Stimulated activated naive CD8-positive, alpha-beta T cell treated with anti-CD3 and anti-CD28 coated beads, Interleukin-15, amount 100 ng/mL, for 72 hours (primary cell): Measurements from ENCODE around the gene ATXN3.

Experiments
- ATAC-seq: fragments of 150-1000 bp; cut with Tn5 transposase; 2 replicates; pipeline ENCODE4 v1.10.0; 2021; ENCODE audit warnings: mild to moderate bottlenecking, moderate library complexity
- DNase-seq, 2 donors: peaks; one replicate each; pipeline ENCODE4 v3.0.0; 2021 to 2022
- H3K27ac Mint-ChIP-seq, 2 donors: one replicate each; pipeline ENCODE4 v1.8.0; 2022; ENCODE audit warnings: mild to moderate bottlenecking in 2 of 2, mixed read lengths in 2 of 2, moderate library complexity in 2 of 2
- H3K27me3 Mint-ChIP-seq: one replicate; pipeline ENCODE4 v1.8.0; 2022; ENCODE audit warnings: mixed read lengths
- H3K4me1 Mint-ChIP-seq: one replicate; pipeline ENCODE4 v1.8.0; 2022; ENCODE audit warnings: mild to moderate bottlenecking, mixed read lengths
- H3K4me3 Mint-ChIP-seq, 2 donors: one replicate each; pipeline ENCODE4 v1.8.0; 2022; ENCODE audit warnings: mild to moderate bottlenecking in 2 of 2, mixed read lengths in 2 of 2, moderate library complexity in 1 of 2
- H3K9me3 Mint-ChIP-seq, 2 donors: one replicate each; pipeline ENCODE4 v1.8.0; 2022; ENCODE audit warnings: mixed read lengths in 2 of 2

The ATXN3 gene

GRCh38 chr14:92106143-92106926 is at the start of gene ATXN3:
Gene ATXN3 (minus strand): TSS chr14:92106582. CDS start chr14:92106552, 30 bp downstream.
- Mint-ChIP-seq H3K27ac (peak within 1 kb of the TSS; percentile 95 to 96), H3K4me1 (peaks cover 59% of the 10 kb centered on the region), H3K27me3 (no peaks in the 10 kb centered on the region), H3K4me3 (peak within 1 kb of the TSS; percentile 90 to 94), H3K9me3 (no peaks in the 10 kb centered on the region)
- peak; percentile 96 for ATAC-seq
- DNase-seq = peak; percentile 93 to 97

- H3K9me3 Mint-ChIP-seq = no peaks in the 10 kb centered on the region
- no peaks in the 10 kb centered on the region for H3K27me3 Mint-ChIP-seq
- ATAC-seq (no peak), DNase-seq (no peak)
- H3K4me1 Mint-ChIP-seq = peaks cover 8% of the 10 kb centered on the region
- no peak overlapping the region for H3K4me3 Mint-ChIP-seq
- no peak overlapping the region for H3K27ac Mint-ChIP-seq
Measured at GRCh38 chr14:92154283-92154942, 48.0 kb upstream of the ATXN3 start.

- Mint-ChIP-seq H3K27me3 (no peaks in the 10 kb centered on the region), H3K9me3 (no peaks in the 10 kb centered on the region), H3K4me3 (no peak overlapping the region), H3K4me1 (peaks cover 8% of the 10 kb centered on the region), H3K27ac (peak overlapping the region in 1 of 2 donors; percentile 40)
- ATAC-seq = no peak
- DNase-seq = no peak
Measured at GRCh38 chr14:92153581-92153980, 47.2 kb upstream of the ATXN3 start.

DNA sequence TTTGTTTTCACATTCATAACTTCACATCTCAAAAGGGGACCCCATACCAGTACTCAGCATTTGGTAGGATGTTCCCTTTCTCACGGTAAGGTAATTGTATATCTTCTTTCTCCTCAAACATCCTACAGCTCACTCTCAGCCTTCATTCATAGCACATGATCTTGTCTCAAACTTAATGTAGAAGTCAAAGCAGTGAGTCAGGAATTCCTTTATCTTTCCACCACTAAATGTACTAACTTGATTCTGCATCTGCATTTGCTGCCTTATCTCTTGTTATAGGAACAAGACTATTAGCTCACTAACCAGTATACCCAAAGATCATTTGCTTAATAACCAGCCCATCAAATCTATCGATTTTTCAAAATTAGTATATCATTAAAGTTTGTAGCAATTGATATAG is 38.3 kb upstream of the ATXN3 start:
- H3K4me1 Mint-ChIP-seq = no peaks in the 10 kb centered on the region
- no peak overlapping the region for H3K27ac Mint-ChIP-seq
- no peak for ATAC-seq
- no peaks in the 10 kb centered on the region for H3K9me3 Mint-ChIP-seq
- H3K27me3 Mint-ChIP-seq = no peaks in the 10 kb centered on the region
- no peak overlapping the region for H3K4me3 Mint-ChIP-seq
- DNase-seq = no peak

DNA sequence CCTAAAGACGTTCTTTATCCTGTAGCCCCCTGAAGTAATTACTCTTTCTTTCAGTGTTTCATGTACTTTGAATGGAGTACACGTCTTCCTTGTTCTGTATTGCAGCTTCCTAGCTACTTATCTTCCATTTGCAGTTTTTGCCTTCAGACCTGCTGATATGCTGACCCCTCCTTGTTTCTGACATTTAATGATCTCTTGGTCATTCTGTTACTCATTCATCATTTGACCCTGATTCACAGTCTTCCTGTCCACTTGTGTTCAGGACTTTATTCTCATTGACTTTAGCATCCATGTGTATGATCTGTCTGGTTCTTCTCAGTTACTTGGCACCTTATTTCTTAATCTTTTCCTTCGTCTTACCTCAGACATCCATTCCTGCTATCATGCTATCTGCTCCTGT is 37.6 kb upstream of the ATXN3 start:
- Mint-ChIP-seq H3K27me3 (no peaks in the 10 kb centered on the region), H3K9me3 (no peaks in the 10 kb centered on the region), H3K4me1 (no peaks in the 10 kb centered on the region), H3K4me3 (no peak overlapping the region), H3K27ac (peak overlapping the region in 1 of 2 donors; percentile 73)
- DNase-seq (no peak), ATAC-seq (no peak)

- no peaks in the 10 kb centered on the region for H3K27me3 Mint-ChIP-seq
- H3K4me3 Mint-ChIP-seq = no peak overlapping the region
- no peak for DNase-seq
- no peaks in the 10 kb centered on the region for H3K9me3 Mint-ChIP-seq
- H3K4me1 Mint-ChIP-seq = no peaks in the 10 kb centered on the region
- H3K27ac Mint-ChIP-seq = no peak overlapping the region
- no peak for ATAC-seq
Measured at GRCh38 chr14:92143309-92143708, 36.9 kb upstream of the ATXN3 start.

DNA sequence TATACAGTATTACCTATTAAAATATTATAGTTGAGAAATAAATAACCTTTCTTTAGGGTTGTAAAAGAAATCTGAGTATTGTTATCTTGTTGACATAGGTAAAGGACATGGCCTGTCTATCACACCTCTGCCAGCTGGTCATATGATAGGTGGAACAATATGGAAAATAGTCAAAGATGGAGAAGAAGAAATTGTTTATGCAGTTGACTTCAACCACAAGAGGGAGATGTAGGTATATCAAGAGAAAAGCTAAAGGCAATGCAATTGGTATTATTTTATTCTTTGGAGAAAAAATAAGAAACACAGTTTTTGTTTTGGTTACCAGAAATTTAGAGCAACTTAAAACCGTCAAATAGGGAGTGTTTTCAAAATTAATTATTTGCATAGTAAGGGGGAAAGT is 28.9 kb upstream of the ATXN3 start:
- Mint-ChIP-seq H3K9me3 (no peaks in the 10 kb centered on the region), H3K4me1 (no peaks in the 10 kb centered on the region), H3K27ac (no peak overlapping the region), H3K4me3 (no peak overlapping the region), H3K27me3 (no peaks in the 10 kb centered on the region)
- DNase-seq = no peak
- no peak for ATAC-seq

DNA sequence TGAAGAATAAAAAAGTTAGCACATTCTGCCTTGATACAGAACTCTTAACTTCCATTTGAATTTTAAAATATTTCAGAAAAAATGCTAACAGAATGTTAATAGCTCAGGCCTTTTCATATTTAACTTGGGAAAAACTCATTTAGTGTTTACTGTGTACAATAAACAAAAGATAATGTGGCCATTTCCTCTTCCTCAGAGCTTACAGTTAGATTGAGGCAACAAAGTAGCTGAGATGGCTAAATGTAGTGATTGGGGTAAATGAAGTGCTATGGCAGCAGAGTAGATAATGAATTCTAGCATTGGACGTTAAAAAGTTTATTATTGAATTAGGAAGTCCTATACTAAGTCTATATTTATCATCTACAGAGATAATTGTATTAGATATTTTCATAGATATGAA is 28.1 kb upstream of the ATXN3 start:
- H3K4me3 Mint-ChIP-seq = no peak overlapping the region
- ATAC-seq = no peak
- peaks cover 4% of the 10 kb centered on the region for H3K4me1 Mint-ChIP-seq
- no peak for DNase-seq
- no peaks in the 10 kb centered on the region for H3K9me3 Mint-ChIP-seq
- H3K27ac Mint-ChIP-seq = no peak overlapping the region
- no peaks in the 10 kb centered on the region for H3K27me3 Mint-ChIP-seq

GRCh38 chr14:92122761-92123160 is 16.4 kb upstream of the ATXN3 start:
- Mint-ChIP-seq H3K4me3 (peak overlapping the region; percentile 97 to 99), H3K4me1 (peaks cover 46% of the 10 kb centered on the region), H3K27ac (peak overlapping the region; percentile 100), H3K9me3 (no peaks in the 10 kb centered on the region), H3K27me3 (no peaks in the 10 kb centered on the region)
- no peak for DNase-seq
- no peak for ATAC-seq

- H3K9me3 Mint-ChIP-seq = no peaks in the 10 kb centered on the region
- DNase-seq = no peak
Measured at GRCh38 chr14:92122351-92122677, 15.9 kb upstream of the ATXN3 start.

DNA sequence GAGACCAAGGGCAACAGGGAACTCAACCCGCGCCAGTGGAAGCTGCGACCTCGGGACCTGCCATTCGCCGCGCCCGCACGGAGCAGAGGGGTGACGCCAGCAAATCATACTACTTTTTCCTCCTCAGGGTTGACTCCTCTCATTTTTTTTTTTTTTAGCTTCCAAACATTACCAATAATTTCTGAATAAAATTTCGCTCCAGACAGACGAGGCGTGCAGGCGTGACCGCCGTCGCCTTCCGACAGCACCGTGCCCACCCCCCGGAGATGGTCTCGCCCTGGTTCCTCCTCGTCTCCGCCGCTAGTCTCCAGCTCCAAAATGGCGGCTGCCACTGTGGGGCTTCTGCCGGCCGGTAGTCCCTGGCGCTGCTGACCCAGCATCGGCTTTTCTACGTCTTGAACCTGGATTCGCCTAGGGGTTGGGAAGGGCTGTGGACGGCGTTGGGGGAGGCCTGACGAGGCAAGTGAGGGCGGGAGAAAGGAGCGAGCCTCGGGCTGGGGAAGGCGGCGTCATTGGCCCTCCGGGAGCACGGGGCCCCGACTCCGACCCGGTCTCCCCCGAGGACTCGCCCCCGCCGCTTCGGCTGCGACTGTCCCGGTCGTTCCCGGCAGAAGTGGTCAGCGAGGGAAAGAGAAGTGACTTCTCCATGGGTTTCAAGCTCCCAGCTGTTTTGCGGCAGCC is 15.4 kb upstream of the ATXN3 start, which contains the start of the genes CPSF2 and NDUFB1:
Gene CPSF2 (plus strand): TSS at position 300 of the 681 bp plus-strand sequence. CDS start 9,016 bp downstream, outside the sequence.
Gene NDUFB1 (minus strand): TSS at position 37 of the 681 bp plus-strand sequence. CDS start 4,069 bp downstream, outside the sequence.
- peak; percentile 94 for ATAC-seq
- peak within 1 kb of the TSS; percentile 100 for H3K27ac Mint-ChIP-seq

More at GRCh38 chr14:92122351-92122677, 15.9 kb upstream of the ATXN3 start:
- Mint-ChIP-seq H3K4me3 (peak overlapping the region; percentile 97 to 99), H3K4me1 (peaks cover 41% of the 10 kb centered on the region), H3K27me3 (no peaks in the 10 kb centered on the region), H3K27ac (peak overlapping the region; percentile 100)
- peak; percentile 24 for ATAC-seq

GRCh38 chr14:92121207-92121669 is 14.9 kb upstream of the ATXN3 start:
- H3K4me1 Mint-ChIP-seq = peaks cover 40% of the 10 kb centered on the region
- no peak for DNase-seq
- H3K9me3 Mint-ChIP-seq = no peaks in the 10 kb centered on the region
- H3K27me3 Mint-ChIP-seq = no peaks in the 10 kb centered on the region
- peak overlapping the region; percentile 97 to 99 for H3K4me3 Mint-ChIP-seq
- peak; percentile 45 for ATAC-seq
- peak overlapping the region; percentile 100 for H3K27ac Mint-ChIP-seq

More for the DNA sequence above, 15.4 kb upstream of the ATXN3 start, which contains the start of the genes CPSF2 and NDUFB1:
- peaks cover 39% of the 10 kb centered on the region for H3K4me1 Mint-ChIP-seq
- H3K27me3 Mint-ChIP-seq = no peaks in the 10 kb centered on the region
- peak within 1 kb of the TSS; percentile 97 to 99 for H3K4me3 Mint-ChIP-seq
- peak; percentile 88 to 89 for DNase-seq
- no peaks in the 10 kb centered on the region for H3K9me3 Mint-ChIP-seq

- no peak for ATAC-seq
- H3K4me1 Mint-ChIP-seq = peaks cover 39% of the 10 kb centered on the region
- H3K27ac Mint-ChIP-seq = no peak overlapping the region
Measured at GRCh38 chr14:92109490-92109889, 3.1 kb upstream of the ATXN3 start.

DNA sequence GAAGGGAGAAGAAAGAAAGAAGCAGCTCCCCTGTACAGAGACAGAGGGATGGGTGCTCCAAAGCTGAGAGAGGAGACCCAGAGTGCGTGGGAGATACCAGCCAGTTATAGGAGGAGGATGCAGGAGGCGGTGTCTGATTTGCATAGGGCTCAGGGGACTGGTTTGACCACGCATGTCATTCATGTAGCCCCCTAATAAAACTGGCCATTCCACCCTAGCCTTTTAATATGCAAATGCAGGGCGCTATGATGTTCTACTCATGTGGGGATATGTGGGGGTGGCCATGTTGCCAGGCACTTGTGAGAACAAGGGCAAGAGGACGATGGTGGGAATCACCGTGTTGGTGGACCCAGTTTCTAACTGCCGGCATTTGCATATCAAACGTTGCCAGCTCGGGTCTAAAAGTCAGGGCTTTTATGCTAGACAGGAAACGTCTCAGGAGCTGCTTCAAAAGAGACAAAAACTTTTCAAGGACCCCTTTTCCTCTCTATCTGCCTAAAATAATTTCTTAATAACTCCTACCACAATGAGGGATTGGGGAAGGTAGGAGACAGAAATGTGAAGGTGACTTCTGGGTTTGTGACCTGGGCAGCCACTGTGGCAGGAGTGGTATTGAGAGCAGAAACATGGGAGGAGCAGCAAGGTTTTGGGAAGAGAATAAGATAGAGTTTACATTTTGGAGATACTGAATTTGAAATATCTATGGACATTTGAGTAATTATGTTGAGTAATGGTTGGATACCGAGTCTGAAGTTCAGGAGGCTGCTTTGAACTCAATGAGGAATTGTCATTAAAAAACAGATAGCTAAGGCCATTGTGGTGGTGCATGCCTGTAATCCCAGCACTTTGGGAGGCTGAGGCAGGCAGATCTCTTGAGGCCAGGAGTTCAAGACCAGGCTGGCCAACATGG is 2.2 kb upstream of the ATXN3 start:
- H3K4me1 Mint-ChIP-seq = peaks cover 40% of the 10 kb centered on the region
- DNase-seq = peak; percentile 41 to 58
- H3K9me3 Mint-ChIP-seq = no peaks in the 10 kb centered on the region
- peak overlapping the region; percentile 92 to 97 for H3K27ac Mint-ChIP-seq
- ATAC-seq = peak; percentile 35
- H3K4me3 Mint-ChIP-seq = peak overlapping the region; percentile 57 to 78
- H3K27me3 Mint-ChIP-seq = no peaks in the 10 kb centered on the region

More at GRCh38 chr14:92109490-92109889, 3.1 kb upstream of the ATXN3 start:
- Mint-ChIP-seq H3K27me3 (no peaks in the 10 kb centered on the region), H3K9me3 (no peaks in the 10 kb centered on the region), H3K4me3 (peak overlapping the region in 1 of 2 donors; percentile 1)
- no peak for DNase-seq

- H3K4me3 Mint-ChIP-seq = peak overlapping the region; percentile 90 to 94
- DNase-seq (no peak), ATAC-seq (no peak)
- H3K4me1 Mint-ChIP-seq = peaks cover 59% of the 10 kb centered on the region
- no peaks in the 10 kb centered on the region for H3K27me3 Mint-ChIP-seq
- H3K27ac Mint-ChIP-seq = peak overlapping the region; percentile 95 to 96
- no peaks in the 10 kb centered on the region for H3K9me3 Mint-ChIP-seq
Measured at GRCh38 chr14:92105893-92106142, 564 bp downstream of the ATXN3 start.
